ENCODE data around the gene ROR1.

Gene ROR1

GRCh38 chr1:63898428-63899196, 124.8 kb downstream of the ROR1 start:
- no peaks in the 10 kb centered on the region for H3K36me3 Mint-ChIP-seq (ENCODE audit: low read depth)
- no peak overlapping the region for H3K4me3 Mint-ChIP-seq
- H3K27me3 Mint-ChIP-seq = peaks cover 7% of the 10 kb centered on the region
- H3K9me3 Mint-ChIP-seq = no peaks in the 10 kb centered on the region
- no peaks in the 10 kb centered on the region for H3K4me1 Mint-ChIP-seq (ENCODE audit: low read depth)
- no peak overlapping the region for H3K27ac Mint-ChIP-seq

- Mint-ChIP-seq H3K9me3 (no peaks in the 10 kb centered on the region), H3K27ac (no peak overlapping the region), H3K4me3 (no peak overlapping the region), H3K27me3 (no peaks in the 10 kb centered on the region), H3K36me3 (ENCODE audit: low read depth) (no peaks in the 10 kb centered on the region), H3K4me1 (ENCODE audit: low read depth) (peaks cover 3% of the 10 kb centered on the region)
Measured at GRCh38 chr1:63901094-63901493, 127.3 kb downstream of the ROR1 start.

- H3K36me3 Mint-ChIP-seq (ENCODE audit: low read depth) = no peaks in the 10 kb centered on the region
- H3K27me3 Mint-ChIP-seq = no peaks in the 10 kb centered on the region
- no peak overlapping the region for H3K27ac Mint-ChIP-seq
- H3K4me3 Mint-ChIP-seq = no peak overlapping the region
- H3K4me1 Mint-ChIP-seq (ENCODE audit: low read depth) = peaks cover 3% of the 10 kb centered on the region
- no peaks in the 10 kb centered on the region for H3K9me3 Mint-ChIP-seq
Measured at GRCh38 chr1:63902844-63903589, 129.2 kb downstream of the ROR1 start.

GRCh38 chr1:63903947-63904610, 130.3 kb downstream of the ROR1 start:
- no peaks in the 10 kb centered on the region for H3K9me3 Mint-ChIP-seq
- no peaks in the 10 kb centered on the region for H3K36me3 Mint-ChIP-seq (ENCODE audit: low read depth)
- no peaks in the 10 kb centered on the region for H3K27me3 Mint-ChIP-seq
- H3K27ac Mint-ChIP-seq = no peak overlapping the region
- peaks cover 3% of the 10 kb centered on the region for H3K4me1 Mint-ChIP-seq (ENCODE audit: low read depth)
- no peak overlapping the region for H3K4me3 Mint-ChIP-seq

GRCh38 chr1:63904826-63905225, 131.0 kb downstream of the ROR1 start:
- Mint-ChIP-seq H3K4me3 (no peak overlapping the region), H3K27ac (no peak overlapping the region), H3K4me1 (ENCODE audit: low read depth) (peaks cover 3% of the 10 kb centered on the region), H3K27me3 (no peaks in the 10 kb centered on the region), H3K36me3 (ENCODE audit: low read depth) (no peaks in the 10 kb centered on the region), H3K9me3 (no peaks in the 10 kb centered on the region)

- peaks cover 3% of the 10 kb centered on the region for H3K4me1 Mint-ChIP-seq (ENCODE audit: low read depth)
- H3K27me3 Mint-ChIP-seq = no peaks in the 10 kb centered on the region
- no peak overlapping the region for H3K27ac Mint-ChIP-seq
- H3K9me3 Mint-ChIP-seq = no peaks in the 10 kb centered on the region
- H3K36me3 Mint-ChIP-seq (ENCODE audit: low read depth) = no peaks in the 10 kb centered on the region
- H3K4me3 Mint-ChIP-seq = no peak overlapping the region
Measured at GRCh38 chr1:63906047-63906704, 132.4 kb downstream of the ROR1 start.

- no peak overlapping the region for H3K27ac Mint-ChIP-seq
- H3K9me3 Mint-ChIP-seq = no peaks in the 10 kb centered on the region
- H3K4me3 Mint-ChIP-seq = no peak overlapping the region
- H3K36me3 Mint-ChIP-seq (ENCODE audit: low read depth) = no peaks in the 10 kb centered on the region
- H3K27me3 Mint-ChIP-seq = no peaks in the 10 kb centered on the region
- H3K4me1 Mint-ChIP-seq (ENCODE audit: low read depth) = peaks cover 3% of the 10 kb centered on the region
Measured at GRCh38 chr1:63907051-63907450, 133.2 kb downstream of the ROR1 start.

- Mint-ChIP-seq H3K4me3 (no peak overlapping the region), H3K9me3 (no peaks in the 10 kb centered on the region), H3K4me1 (ENCODE audit: low read depth) (peaks cover 3% of the 10 kb centered on the region), H3K27me3 (no peaks in the 10 kb centered on the region), H3K36me3 (ENCODE audit: low read depth) (no peaks in the 10 kb centered on the region), H3K27ac (no peak overlapping the region)
Measured at GRCh38 chr1:63908016-63908415, 134.2 kb downstream of the ROR1 start.

- H3K27me3 Mint-ChIP-seq = no peaks in the 10 kb centered on the region
- no peaks in the 10 kb centered on the region for H3K36me3 Mint-ChIP-seq (ENCODE audit: low read depth)
- no peak overlapping the region for H3K27ac Mint-ChIP-seq
- H3K9me3 Mint-ChIP-seq = no peaks in the 10 kb centered on the region
- no peak overlapping the region for H3K4me3 Mint-ChIP-seq
- H3K4me1 Mint-ChIP-seq (ENCODE audit: low read depth) = no peaks in the 10 kb centered on the region
Measured at GRCh38 chr1:63909526-63909925, 135.7 kb downstream of the ROR1 start.

GRCh38 chr1:63911049-63911448, 137.2 kb downstream of the ROR1 start:
- Mint-ChIP-seq H3K27ac (no peak overlapping the region), H3K4me1 (ENCODE audit: low read depth) (no peaks in the 10 kb centered on the region), H3K27me3 (no peaks in the 10 kb centered on the region), H3K4me3 (no peak overlapping the region), H3K9me3 (no peaks in the 10 kb centered on the region), H3K36me3 (ENCODE audit: low read depth) (no peaks in the 10 kb centered on the region)

- Mint-ChIP-seq H3K27ac (no peak overlapping the region), H3K9me3 (no peaks in the 10 kb centered on the region), H3K36me3 (ENCODE audit: low read depth) (no peaks in the 10 kb centered on the region), H3K27me3 (no peaks in the 10 kb centered on the region), H3K4me3 (no peak overlapping the region), H3K4me1 (ENCODE audit: low read depth) (no peaks in the 10 kb centered on the region)
Measured at GRCh38 chr1:63912643-63913042, 138.8 kb downstream of the ROR1 start.

- H3K36me3 Mint-ChIP-seq (ENCODE audit: low read depth) = no peaks in the 10 kb centered on the region
- H3K9me3 Mint-ChIP-seq = no peaks in the 10 kb centered on the region
- H3K4me1 Mint-ChIP-seq (ENCODE audit: low read depth) = no peaks in the 10 kb centered on the region
- no peak overlapping the region for H3K4me3 Mint-ChIP-seq
- H3K27me3 Mint-ChIP-seq = no peaks in the 10 kb centered on the region
- no peak overlapping the region for H3K27ac Mint-ChIP-seq
Measured at GRCh38 chr1:63913533-63913932, 139.7 kb downstream of the ROR1 start.

- Mint-ChIP-seq H3K9me3 (no peaks in the 10 kb centered on the region), H3K4me1 (ENCODE audit: low read depth) (no peaks in the 10 kb centered on the region), H3K36me3 (ENCODE audit: low read depth) (no peaks in the 10 kb centered on the region), H3K27me3 (no peaks in the 10 kb centered on the region), H3K4me3 (no peak overlapping the region), H3K27ac (no peak overlapping the region)
Measured at GRCh38 chr1:63914241-63914640, 140.4 kb downstream of the ROR1 start.

- Mint-ChIP-seq H3K4me3 (no peak overlapping the region), H3K9me3 (no peaks in the 10 kb centered on the region), H3K4me1 (ENCODE audit: low read depth) (no peaks in the 10 kb centered on the region), H3K27ac (no peak overlapping the region), H3K36me3 (ENCODE audit: low read depth) (no peaks in the 10 kb centered on the region), H3K27me3 (no peaks in the 10 kb centered on the region)
Measured at GRCh38 chr1:63914706-63915105, 140.9 kb downstream of the ROR1 start.

- H3K36me3 Mint-ChIP-seq (ENCODE audit: low read depth) = no peaks in the 10 kb centered on the region
- H3K4me3 Mint-ChIP-seq = no peak overlapping the region
Measured at GRCh38 chr1:63915121-63915520, 141.3 kb downstream of the ROR1 start.

More at GRCh38 chr1:63915121-63915520, 141.3 kb downstream of the ROR1 start:
- Mint-ChIP-seq H3K27me3 (no peaks in the 10 kb centered on the region), H3K27ac (no peak overlapping the region), H3K9me3 (no peaks in the 10 kb centered on the region), H3K4me1 (ENCODE audit: low read depth) (no peaks in the 10 kb centered on the region)
